ENCODE results near the gene DIAPH1.
"Not testable (repeated sequence)": the region's sequence is repeated elsewhere in the genome, so short reads cannot be mapped to it uniquely, and the experiment has no call there.

Gene DIAPH1

GRCh38 chr5:141613344-141613743 lies 5.5 kb downstream of the DIAPH1 start:
- H3K4me3 ChIP-seq (replicated peaks; ENCODE audit: low read depth, low read length): no peak overlapping the region
- no peak for DNase-seq (ENCODE audit: low read depth)
- no peak for TF ChIP-seq CTCF (IDR thresholded peaks at IDR 0.05; ENCODE audit: low read length, missing control alignments)

- no peak for DNase-seq (ENCODE audit: low read depth)
- no peak for TF ChIP-seq CTCF (IDR thresholded peaks at IDR 0.05; ENCODE audit: low read length, missing control alignments)
- no peak overlapping the region for H3K4me3 ChIP-seq (replicated peaks; ENCODE audit: low read depth, low read length)
Observed at GRCh38 chr5:141611289-141611688, 7.5 kb downstream of the DIAPH1 start.

- not testable (repeated sequence) for H3K4me3 ChIP-seq (replicated peaks; ENCODE audit: low read depth, low read length)
Observed at GRCh38 chr5:141609921-141610320, 8.9 kb downstream of the DIAPH1 start.

GRCh38 chr5:141609044-141609443 lies 9.8 kb downstream of the DIAPH1 start:
- no peak for DNase-seq (ENCODE audit: low read depth)
- H3K4me3 ChIP-seq (replicated peaks; ENCODE audit: low read depth, low read length): no peak overlapping the region
- TF ChIP-seq CTCF (IDR thresholded peaks at IDR 0.05; ENCODE audit: low read length, missing control alignments): no peak

More at GRCh38 chr5:141609921-141610320, 8.9 kb downstream of the DIAPH1 start:
- DNase-seq (ENCODE audit: low read depth): not testable (repeated sequence)

GRCh38 chr5:141608557-141608956 lies 10.2 kb downstream of the DIAPH1 start:
- TF ChIP-seq CTCF (IDR thresholded peaks at IDR 0.05; ENCODE audit: low read length, missing control alignments): no peak
- no peak overlapping the region for H3K4me3 ChIP-seq (replicated peaks; ENCODE audit: low read depth, low read length)
- DNase-seq (ENCODE audit: low read depth): no peak

- no peak for DNase-seq (ENCODE audit: low read depth)
- no peak overlapping the region for H3K4me3 ChIP-seq (replicated peaks; ENCODE audit: low read depth, low read length)
- TF ChIP-seq CTCF (IDR thresholded peaks at IDR 0.05; ENCODE audit: low read length, missing control alignments): no peak
Observed at GRCh38 chr5:141608046-141608445, 10.8 kb downstream of the DIAPH1 start.

- DNase-seq (ENCODE audit: low read depth): peak; percentile 89
- TF ChIP-seq CTCF (IDR thresholded peaks at IDR 0.05; ENCODE audit: low read length, missing control alignments): no peak
- no peak overlapping the region for H3K4me3 ChIP-seq (replicated peaks; ENCODE audit: low read depth, low read length)
Observed at GRCh38 chr5:141605523-141606277, 13.1 kb downstream of the DIAPH1 start.

All from fibroblast of pulmonary artery (primary cell).